WTC11 (cell line): ENCODE results near the gene BTBD9. TPM values are rescaled to one million over a fixed set of nuclear protein-coding genes. Genes with fewer than 3 reads are reported as not detected.

Experiments
- ATAC-seq: fragments of 200-7000 bp; cut with Tn5 transposase; 2 replicates; pipeline ENCODE4 v1.10.0; 2021; ENCODE audit warnings: mild to moderate bottlenecking, moderate library complexity
- CTCF ChIA-PET: fragments of 300-600 bp; sonication (Branson Sonifier 250); formaldehyde crosslinking; loops from one replicate; lab custom pipeline; 2021; ENCODE audit warnings: antibody characterized with exemption; lab: Charles Lee
- POLR2A ChIA-PET: fragments of 350-600 bp; sonication (Branson Sonifier 250); formaldehyde crosslinking; loops from one replicate; lab custom pipeline; 2021; ENCODE audit warnings: antibody characterized with exemption; lab: Charles Lee
- DNase-seq: peaks from one replicate; pipeline ENCODE4 v3.0.0; 2021; ENCODE audit warnings: low spot score
- H3K27ac Mint-ChIP-seq: 2 replicates; pipeline ENCODE4 v1.8.0; 2021; ENCODE audit warnings: mixed read lengths
- H3K27me3 Mint-ChIP-seq: 2 replicates; pipeline ENCODE4 v1.8.0; 2021; ENCODE audit warnings: low read depth, mild to moderate bottlenecking, moderate library complexity, mixed read lengths
- H3K36me3 Mint-ChIP-seq: 2 replicates; pipeline ENCODE4 v1.8.0; 2021; ENCODE audit warnings: mixed read lengths
- H3K4me1 Mint-ChIP-seq: 2 replicates; pipeline ENCODE4 v1.8.0; 2022; ENCODE audit warnings: mixed read lengths
- H3K4me3 Mint-ChIP-seq: 2 replicates; pipeline ENCODE4 v1.8.0; 2021; ENCODE audit warnings: mild to moderate bottlenecking, moderate library complexity, mixed read lengths
- H3K9me3 Mint-ChIP-seq: 2 replicates; pipeline ENCODE4 v1.8.0; 2021; ENCODE audit warnings: mixed read lengths
- FOXK1 ChIP-seq: sonication (generic); formaldehyde crosslinking; IDR thresholded peaks from 2 replicates; pipeline ENCODE4 v1.8.0; 2022; ENCODE audit warnings: mild to moderate bottlenecking, moderate library complexity, missing genetic modification reagents
- FOXP1 ChIP-seq: sonication (generic); formaldehyde crosslinking; IDR thresholded peaks from 2 replicates; pipeline ENCODE4 v1.8.0; 2022; ENCODE audit warnings: missing genetic modification reagents, mild to moderate bottlenecking, moderate library complexity, borderline replicate concordance
- HMGA2 ChIP-seq: fragments of 250-450 bp; sonication (Bioruptor Pico); IDR thresholded peaks from 2 replicates; pipeline ENCODE4 v1.4.0; 2021; ENCODE audit warnings: mild to moderate bottlenecking, moderate library complexity
- IRF2 ChIP-seq: sonication (generic); formaldehyde crosslinking; IDR thresholded peaks from 2 replicates; pipeline ENCODE4 v1.8.0; 2022; ENCODE audit warnings: low read depth, missing genetic modification reagents, borderline replicate concordance
- JAZF1 ChIP-seq: fragments of 250-450 bp; sonication (Bioruptor Pico); IDR thresholded peaks from 2 replicates; pipeline ENCODE4 v1.9.0; 2021; ENCODE audit warnings: moderate library complexity, mild to moderate bottlenecking, inconsistent platforms
- MXD4 ChIP-seq: fragments of 250-450 bp; sonication (Bioruptor Pico); IDR thresholded peaks from 2 replicates; pipeline ENCODE4 v1.8.0; 2021; ENCODE audit warnings: mild to moderate bottlenecking, moderate library complexity, borderline replicate concordance
- MYBL2 ChIP-seq: sonication (generic); formaldehyde crosslinking; IDR thresholded peaks from 2 replicates; pipeline ENCODE4 v1.8.1; 2023; ENCODE audit warnings: mild to moderate bottlenecking, moderate library complexity, missing genetic modification reagents
- NR2C2 ChIP-seq: sonication (generic); formaldehyde crosslinking; IDR thresholded peaks from 2 replicates; pipeline ENCODE4 v1.8.0; 2022; ENCODE audit warnings: mild to moderate bottlenecking, missing genetic modification reagents
- TCF7 ChIP-seq: sonication (generic); formaldehyde crosslinking; IDR thresholded peaks from 2 replicates; pipeline ENCODE4 v1.8.0; 2022; ENCODE audit warnings: mild to moderate bottlenecking, low read depth, missing genetic modification reagents, moderate library complexity
- ZNF121 ChIP-seq: sonication (generic); formaldehyde crosslinking; IDR thresholded peaks from 2 replicates; pipeline ENCODE4 v1.8.0; 2023; ENCODE audit warnings: missing genetic modification reagents
- ZNF263 ChIP-seq: sonication (generic); formaldehyde crosslinking; IDR thresholded peaks from 2 replicates; pipeline ENCODE4 v1.8.1; 2022; ENCODE audit warnings: low read depth, mild to moderate bottlenecking, moderate library complexity, missing genetic modification reagents
- ZNF423 ChIP-seq: fragments of 250-450 bp; sonication (Bioruptor Pico); IDR thresholded peaks from 2 replicates; pipeline ENCODE4 v2.1.2; 2022; ENCODE audit warnings: mild to moderate bottlenecking, moderate library complexity
- total RNA-seq: library from RNA; stranded (reverse); gene quantifications from 3 replicates; pipeline ENCODE4 v1.2.3, GENCODE V29; 2021
- TF ChIP-seq, protein P1 (sequence below): fragments of 250-450 bp; sonication (Bioruptor Pico); IDR thresholded peaks from 2 replicates; pipeline ENCODE4 v1.9.0; 2021; ENCODE audit warnings: mild to moderate bottlenecking
- TF ChIP-seq, protein P2 (sequence below): sonication (generic); formaldehyde crosslinking; IDR thresholded peaks from 2 replicates; pipeline ENCODE4 v1.8.1; 2022; ENCODE audit warnings: low read depth, missing genetic modification reagents, borderline replicate concordance
- TF ChIP-seq, protein P3 (sequence below): sonication (generic); formaldehyde crosslinking; conservative IDR thresholded peaks from 2 replicates; pipeline ENCODE4 v1.8.1; 2022; ENCODE audit warnings: mild to moderate bottlenecking, missing genetic modification reagents
- TF ChIP-seq, protein P4 (sequence below): sonication (generic); formaldehyde crosslinking; IDR thresholded peaks from 2 replicates; pipeline ENCODE4 v1.8.1; 2023; ENCODE audit warnings: mild to moderate bottlenecking, missing genetic modification reagents
- TF ChIP-seq, protein P5 (sequence below): sonication (generic); formaldehyde crosslinking; IDR thresholded peaks from 2 replicates; pipeline ENCODE4 v1.8.0; 2022; ENCODE audit warnings: mild to moderate bottlenecking, missing genetic modification reagents
- TF ChIP-seq, protein P6 (sequence below): sonication (generic); formaldehyde crosslinking; IDR thresholded peaks from 2 replicates; pipeline ENCODE4 v1.8.0; 2022; ENCODE audit warnings: missing genetic modification reagents
- TF ChIP-seq, protein P7 (sequence below): fragments of 200-600 bp; IDR thresholded peaks from 2 replicates; pipeline ENCODE4 v1.8.0; 2022; ENCODE audit warnings: antibody characterized with exemption

The BTBD9 gene
- total RNA-seq, 1 experiment from 2014 or later, result 4.2 TPM

DNA sequence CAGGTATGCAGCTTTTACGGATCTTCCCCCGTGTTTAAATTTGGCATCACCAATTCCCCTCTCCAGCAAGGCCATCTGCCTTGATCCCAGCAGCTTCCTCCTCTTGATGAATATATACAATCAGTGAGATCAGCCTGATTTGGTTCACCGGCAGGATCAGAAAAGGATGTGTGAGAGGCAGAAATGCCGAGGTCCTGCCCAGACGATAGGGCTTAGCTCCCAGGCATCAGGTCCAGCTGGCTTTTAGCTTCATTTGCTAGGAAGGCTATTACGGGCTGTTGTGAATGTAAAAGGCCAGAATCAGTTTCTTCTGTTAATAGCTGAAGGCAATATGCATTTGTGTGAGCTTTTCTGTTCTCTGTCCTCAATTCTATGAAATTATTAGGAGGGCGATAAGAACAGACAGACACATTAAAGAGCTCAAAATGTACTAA, 372.8 kb downstream of the BTBD9 start (continued):
- TF ChIP-seq, protein P1, sequence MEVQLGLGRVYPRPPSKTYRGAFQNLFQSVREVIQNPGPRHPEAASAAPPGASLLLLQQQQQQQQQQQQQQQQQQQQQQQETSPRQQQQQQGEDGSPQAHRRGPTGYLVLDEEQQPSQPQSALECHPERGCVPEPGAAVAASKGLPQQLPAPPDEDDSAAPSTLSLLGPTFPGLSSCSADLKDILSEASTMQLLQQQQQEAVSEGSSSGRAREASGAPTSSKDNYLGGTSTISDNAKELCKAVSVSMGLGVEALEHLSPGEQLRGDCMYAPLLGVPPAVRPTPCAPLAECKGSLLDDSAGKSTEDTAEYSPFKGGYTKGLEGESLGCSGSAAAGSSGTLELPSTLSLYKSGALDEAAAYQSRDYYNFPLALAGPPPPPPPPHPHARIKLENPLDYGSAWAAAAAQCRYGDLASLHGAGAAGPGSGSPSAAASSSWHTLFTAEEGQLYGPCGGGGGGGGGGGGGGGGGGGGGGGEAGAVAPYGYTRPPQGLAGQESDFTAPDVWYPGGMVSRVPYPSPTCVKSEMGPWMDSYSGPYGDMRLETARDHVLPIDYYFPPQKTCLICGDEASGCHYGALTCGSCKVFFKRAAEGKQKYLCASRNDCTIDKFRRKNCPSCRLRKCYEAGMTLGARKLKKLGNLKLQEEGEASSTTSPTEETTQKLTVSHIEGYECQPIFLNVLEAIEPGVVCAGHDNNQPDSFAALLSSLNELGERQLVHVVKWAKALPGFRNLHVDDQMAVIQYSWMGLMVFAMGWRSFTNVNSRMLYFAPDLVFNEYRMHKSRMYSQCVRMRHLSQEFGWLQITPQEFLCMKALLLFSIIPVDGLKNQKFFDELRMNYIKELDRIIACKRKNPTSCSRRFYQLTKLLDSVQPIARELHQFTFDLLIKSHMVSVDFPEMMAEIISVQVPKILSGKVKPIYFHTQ (CRISPR knock-in tag), result no peak

DNA sequence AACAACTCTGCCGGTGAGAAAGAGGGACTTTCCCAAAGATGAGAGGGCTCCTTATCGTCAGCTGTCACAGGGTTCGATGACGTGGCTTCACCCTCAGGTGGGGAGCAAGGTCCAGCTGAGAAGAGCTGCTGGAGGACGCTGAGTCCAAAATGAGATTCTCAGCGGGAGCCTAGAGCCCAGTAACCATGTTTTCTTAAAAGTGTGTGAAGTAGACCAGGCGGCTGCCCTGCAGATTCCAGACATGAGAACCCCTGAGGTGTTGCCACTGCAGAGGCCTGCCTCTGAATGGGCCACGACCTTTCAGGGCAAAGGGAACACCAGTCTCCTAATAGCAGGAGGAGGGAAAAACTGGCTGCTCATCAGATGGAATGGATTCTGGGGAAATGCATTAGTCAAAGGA, 375.1 kb downstream of the BTBD9 start:
- no peaks in the 10 kb centered on the region for H3K27me3 Mint-ChIP-seq
- H3K27ac Mint-ChIP-seq, result no peak overlapping the region; the same call in 1 of the 2 replicates
- no peak overlapping the region for H3K4me3 Mint-ChIP-seq
- H3K4me1 Mint-ChIP-seq, result peaks cover 53% of the 10 kb centered on the region
- ATAC-seq, result peak; percentile 65
- POLR2A ChIA-PET, result no interaction called here
- no peaks in the 10 kb centered on the region for H3K9me3 Mint-ChIP-seq
- TF ChIP-seq ZNF263 (CRISPR knock-in tag), result no peak
- no peak for TF ChIP-seq FOXK1 (CRISPR knock-in tag)
- TF ChIP-seq ZNF121, result no peak
- TF ChIP-seq, protein P2, sequence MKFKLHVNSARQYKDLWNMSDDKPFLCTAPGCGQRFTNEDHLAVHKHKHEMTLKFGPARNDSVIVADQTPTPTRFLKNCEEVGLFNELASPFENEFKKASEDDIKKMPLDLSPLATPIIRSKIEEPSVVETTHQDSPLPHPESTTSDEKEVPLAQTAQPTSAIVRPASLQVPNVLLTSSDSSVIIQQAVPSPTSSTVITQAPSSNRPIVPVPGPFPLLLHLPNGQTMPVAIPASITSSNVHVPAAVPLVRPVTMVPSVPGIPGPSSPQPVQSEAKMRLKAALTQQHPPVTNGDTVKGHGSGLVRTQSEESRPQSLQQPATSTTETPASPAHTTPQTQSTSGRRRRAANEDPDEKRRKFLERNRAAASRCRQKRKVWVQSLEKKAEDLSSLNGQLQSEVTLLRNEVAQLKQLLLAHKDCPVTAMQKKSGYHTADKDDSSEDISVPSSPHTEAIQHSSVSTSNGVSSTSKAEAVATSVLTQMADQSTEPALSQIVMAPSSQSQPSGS, result no peak
- no peak for TF ChIP-seq IRF2 (CRISPR knock-in tag)
- TF ChIP-seq HMGA2 (CRISPR knock-in tag), result no peak
- no peak for TF ChIP-seq JAZF1 (CRISPR knock-in tag)
- TF ChIP-seq NR2C2 (CRISPR knock-in tag), result no peak
- TF ChIP-seq, protein P3, sequence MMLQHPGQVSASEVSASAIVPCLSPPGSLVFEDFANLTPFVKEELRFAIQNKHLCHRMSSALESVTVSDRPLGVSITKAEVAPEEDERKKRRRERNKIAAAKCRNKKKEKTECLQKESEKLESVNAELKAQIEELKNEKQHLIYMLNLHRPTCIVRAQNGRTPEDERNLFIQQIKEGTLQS (CRISPR knock-in tag), result no peak
- no peak for TF ChIP-seq FOXP1
- peak; percentile 90 for TF ChIP-seq ZNF423 (CRISPR knock-in tag)
- TF ChIP-seq, protein P4, sequence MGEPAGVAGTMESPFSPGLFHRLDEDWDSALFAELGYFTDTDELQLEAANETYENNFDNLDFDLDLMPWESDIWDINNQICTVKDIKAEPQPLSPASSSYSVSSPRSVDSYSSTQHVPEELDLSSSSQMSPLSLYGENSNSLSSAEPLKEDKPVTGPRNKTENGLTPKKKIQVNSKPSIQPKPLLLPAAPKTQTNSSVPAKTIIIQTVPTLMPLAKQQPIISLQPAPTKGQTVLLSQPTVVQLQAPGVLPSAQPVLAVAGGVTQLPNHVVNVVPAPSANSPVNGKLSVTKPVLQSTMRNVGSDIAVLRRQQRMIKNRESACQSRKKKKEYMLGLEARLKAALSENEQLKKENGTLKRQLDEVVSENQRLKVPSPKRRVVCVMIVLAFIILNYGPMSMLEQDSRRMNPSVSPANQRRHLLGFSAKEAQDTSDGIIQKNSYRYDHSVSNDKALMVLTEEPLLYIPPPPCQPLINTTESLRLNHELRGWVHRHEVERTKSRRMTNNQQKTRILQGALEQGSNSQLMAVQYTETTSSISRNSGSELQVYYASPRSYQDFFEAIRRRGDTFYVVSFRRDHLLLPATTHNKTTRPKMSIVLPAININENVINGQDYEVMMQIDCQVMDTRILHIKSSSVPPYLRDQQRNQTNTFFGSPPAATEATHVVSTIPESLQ (CRISPR knock-in tag), result no peak
- no peak for TF ChIP-seq MYBL2 (CRISPR knock-in tag)
- TF ChIP-seq, protein P5, sequence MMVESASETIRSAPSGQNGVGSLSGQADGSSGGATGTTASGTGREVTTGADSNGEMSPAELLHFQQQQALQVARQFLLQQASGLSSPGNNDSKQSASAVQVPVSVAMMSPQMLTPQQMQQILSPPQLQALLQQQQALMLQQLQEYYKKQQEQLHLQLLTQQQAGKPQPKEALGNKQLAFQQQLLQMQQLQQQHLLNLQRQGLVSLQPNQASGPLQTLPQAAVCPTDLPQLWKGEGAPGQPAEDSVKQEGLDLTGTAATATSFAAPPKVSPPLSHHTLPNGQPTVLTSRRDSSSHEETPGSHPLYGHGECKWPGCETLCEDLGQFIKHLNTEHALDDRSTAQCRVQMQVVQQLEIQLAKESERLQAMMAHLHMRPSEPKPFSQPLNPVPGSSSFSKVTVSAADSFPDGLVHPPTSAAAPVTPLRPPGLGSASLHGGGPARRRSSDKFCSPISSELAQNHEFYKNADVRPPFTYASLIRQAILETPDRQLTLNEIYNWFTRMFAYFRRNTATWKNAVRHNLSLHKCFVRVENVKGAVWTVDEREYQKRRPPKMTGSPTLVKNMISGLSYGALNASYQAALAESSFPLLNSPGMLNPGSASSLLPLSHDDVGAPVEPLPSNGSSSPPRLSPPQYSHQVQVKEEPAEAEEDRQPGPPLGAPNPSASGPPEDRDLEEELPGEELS (CRISPR knock-in tag), result no peak
- TF ChIP-seq, protein P6, sequence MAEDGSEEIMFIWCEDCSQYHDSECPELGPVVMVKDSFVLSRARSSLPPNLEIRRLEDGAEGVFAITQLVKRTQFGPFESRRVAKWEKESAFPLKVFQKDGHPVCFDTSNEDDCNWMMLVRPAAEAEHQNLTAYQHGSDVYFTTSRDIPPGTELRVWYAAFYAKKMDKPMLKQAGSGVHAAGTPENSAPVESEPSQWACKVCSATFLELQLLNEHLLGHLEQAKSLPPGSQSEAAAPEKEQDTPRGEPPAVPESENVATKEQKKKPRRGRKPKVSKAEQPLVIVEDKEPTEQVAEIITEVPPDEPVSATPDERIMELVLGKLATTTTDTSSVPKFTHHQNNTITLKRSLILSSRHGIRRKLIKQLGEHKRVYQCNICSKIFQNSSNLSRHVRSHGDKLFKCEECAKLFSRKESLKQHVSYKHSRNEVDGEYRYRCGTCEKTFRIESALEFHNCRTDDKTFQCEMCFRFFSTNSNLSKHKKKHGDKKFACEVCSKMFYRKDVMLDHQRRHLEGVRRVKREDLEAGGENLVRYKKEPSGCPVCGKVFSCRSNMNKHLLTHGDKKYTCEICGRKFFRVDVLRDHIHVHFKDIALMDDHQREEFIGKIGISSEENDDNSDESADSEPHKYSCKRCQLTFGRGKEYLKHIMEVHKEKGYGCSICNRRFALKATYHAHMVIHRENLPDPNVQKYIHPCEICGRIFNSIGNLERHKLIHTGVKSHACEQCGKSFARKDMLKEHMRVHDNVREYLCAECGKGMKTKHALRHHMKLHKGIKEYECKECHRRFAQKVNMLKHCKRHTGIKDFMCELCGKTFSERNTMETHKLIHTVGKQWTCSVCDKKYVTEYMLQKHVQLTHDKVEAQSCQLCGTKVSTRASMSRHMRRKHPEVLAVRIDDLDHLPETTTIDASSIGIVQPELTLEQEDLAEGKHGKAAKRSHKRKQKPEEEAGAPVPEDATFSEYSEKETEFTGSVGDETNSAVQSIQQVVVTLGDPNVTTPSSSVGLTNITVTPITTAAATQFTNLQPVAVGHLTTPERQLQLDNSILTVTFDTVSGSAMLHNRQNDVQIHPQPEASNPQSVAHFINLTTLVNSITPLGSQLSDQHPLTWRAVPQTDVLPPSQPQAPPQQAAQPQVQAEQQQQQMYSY (CRISPR knock-in tag), result peak; percentile 78
- TF ChIP-seq, protein P7, sequence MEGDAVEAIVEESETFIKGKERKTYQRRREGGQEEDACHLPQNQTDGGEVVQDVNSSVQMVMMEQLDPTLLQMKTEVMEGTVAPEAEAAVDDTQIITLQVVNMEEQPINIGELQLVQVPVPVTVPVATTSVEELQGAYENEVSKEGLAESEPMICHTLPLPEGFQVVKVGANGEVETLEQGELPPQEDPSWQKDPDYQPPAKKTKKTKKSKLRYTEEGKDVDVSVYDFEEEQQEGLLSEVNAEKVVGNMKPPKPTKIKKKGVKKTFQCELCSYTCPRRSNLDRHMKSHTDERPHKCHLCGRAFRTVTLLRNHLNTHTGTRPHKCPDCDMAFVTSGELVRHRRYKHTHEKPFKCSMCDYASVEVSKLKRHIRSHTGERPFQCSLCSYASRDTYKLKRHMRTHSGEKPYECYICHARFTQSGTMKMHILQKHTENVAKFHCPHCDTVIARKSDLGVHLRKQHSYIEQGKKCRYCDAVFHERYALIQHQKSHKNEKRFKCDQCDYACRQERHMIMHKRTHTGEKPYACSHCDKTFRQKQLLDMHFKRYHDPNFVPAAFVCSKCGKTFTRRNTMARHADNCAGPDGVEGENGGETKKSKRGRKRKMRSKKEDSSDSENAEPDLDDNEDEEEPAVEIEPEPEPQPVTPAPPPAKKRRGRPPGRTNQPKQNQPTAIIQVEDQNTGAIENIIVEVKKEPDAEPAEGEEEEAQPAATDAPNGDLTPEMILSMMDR, result no peak
- no peak for TF ChIP-seq TCF7 (CRISPR knock-in tag)
- no peak for TF ChIP-seq MXD4
- TF ChIP-seq, all 79 proteins: peak for 2
- CTCF ChIA-PET, result no interaction called here
- DNase-seq, result peak; percentile 21
- no peaks in the 10 kb centered on the region for H3K36me3 Mint-ChIP-seq
